Ovary (tissue), 10 donors: Measurements from ENCODE around the gene RALB. TPM values are rescaled to one million over a fixed set of nuclear protein-coding genes. Genes with fewer than 3 reads are reported as not detected.

ENCODE experiments used
- DNase-seq, 5 donors: peaks; one replicate each; pipeline ENCODE4 v3.0.0-alpha.2; 2019 to 2020
- H3K27ac ChIP-seq, 2 donors: fragments of 200-600 bp; one replicate each; pipeline versions ENCODE4 v1.5.1 to v1.8.0; 2019 to 2022
- H3K27me3 ChIP-seq: fragments of 200-600 bp; one replicate; pipeline ENCODE4 v1.8.0; 2022
- H3K36me3 ChIP-seq: fragments of 200-600 bp; sonication (generic); one replicate; pipeline ENCODE4 v1.5.1; 2019
- H3K4me1 ChIP-seq: one replicate; pipeline ENCODE4 v1.8.1; 2013; ENCODE audit warnings: mild to moderate bottlenecking, moderate library complexity; ENCODE audit not compliant: insufficient read depth
- H3K4me3 ChIP-seq: fragments of 200-600 bp; sonication (generic); one replicate; pipeline ENCODE4 v1.5.1; 2017
- H3K9me3 ChIP-seq, 2 donors: fragments of 200-600 bp in 1 of 2; sonication (generic) in 1 of 2; one replicate each; pipeline versions ENCODE4 v1.5.1 to v1.8.1; 2013 to 2019; ENCODE audit warnings: mild to moderate bottlenecking in 1 of 2, moderate library complexity in 1 of 2
- EP300 ChIP-seq: sonication (generic); formaldehyde crosslinking; IDR thresholded peaks from one replicate; pipeline ENCODE4 v1.6.1; 2017; ENCODE audit warnings: antibody characterized with exemption
- POLR2A ChIP-seq: fragments of 450-650 bp; IDR thresholded peaks from one replicate; pipeline ENCODE4 v1.6.1; 2017; ENCODE audit warnings: antibody characterized with exemption, mild to moderate bottlenecking, moderate library complexity
- WGBS, 3 donors: extraction: QIAGEN DNeasy Blood & Tissue Kit in 1 of 3; methylation state at CpG; one replicate each; pipeline versions ENCODE4 v1.1.5 to v1.1.7; 2013 to 2017; 5-methylcytosine and 5-hydroxymethylcytosine counted together
- intact Hi-C, 4 donors: fragments of 100-400 bp; cut with DNase I; formaldehyde crosslinking; loops; one replicate each; pipeline versions ENCODE4 v1.11.0 to v1.15.1; 2022 to 2023
- long read RNA-seq, 3 donors: library from polyadenylated mRNA in 2 of 3; unstranded in 2 of 3; transcript quantifications; one replicate each; pipeline ENCODE4 v2.0.0 and lab custom pipeline, GENCODE V29; 2021 to 2026
- polyA plus RNA-seq, 2 donors: library from polyadenylated mRNA; stranded (reverse); fragments of 200-250 nt in 1 of 2; fragments of 350-450 nt in 1 of 2; fragmentation: Illumina TruSeq in 1 of 2; extraction: RNeasy Lipid Tissue Mini Kit (QIAGEN cat#74804) in 1 of 2; gene quantifications; one replicate each; pipeline ENCODE4 v1.2.3, GENCODE V29; 2013 to 2014
- total RNA-seq, 7 donors: library from RNA; depleted of rRNA in 2 of 7; stranded (reverse); fragments of >200 nt in 2 of 7; fragmentation: NEBNext Ultra II Directional in 3 of 7; extraction: Animal tissue kit (Norgen Biotek cat#: 25700) in 3 of 7; gene quantifications; one replicate each; pipeline versions ENCODE4 v1.1.0 to v1.2.4, GENCODE V29; 2016 to 2023
- TF ChIP-seq, protein P1 (sequence below), 3 donors: fragments of 450-650 bp in 2 of 3; fragments of 200-600 bp in 1 of 3; IDR thresholded peaks; one replicate each; pipeline versions ENCODE4 v1.5.1 to v1.8.0; 2016 to 2022; ENCODE audit warnings: antibody characterized with exemption in 3 of 3, mild to moderate bottlenecking in 1 of 3
- donor health status: DM: no; HTN: no; CAD: no; lungs with moderate emphysema.
- donor health status: DM: no; HTN: no; CAD: no.
- donor health status: Bipolar disorder and iron deficiency.
- donor health status: DM: yes; HTN: yes; CAD: no.
- donor health status: DM: no; HTN: no; CAD: no.
- donor health status: DM: yes; HTN: yes; CAD: no.

The RALB gene, protein sequence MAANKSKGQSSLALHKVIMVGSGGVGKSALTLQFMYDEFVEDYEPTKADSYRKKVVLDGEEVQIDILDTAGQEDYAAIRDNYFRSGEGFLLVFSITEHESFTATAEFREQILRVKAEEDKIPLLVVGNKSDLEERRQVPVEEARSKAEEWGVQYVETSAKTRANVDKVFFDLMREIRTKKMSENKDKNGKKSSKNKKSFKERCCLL
- total RNA-seq (10 to 100 TPM; 18.2 to 41.2 (median 32.5) TPM), polyA plus RNA-seq (10 to 100 TPM; 45.1 to 92.7 TPM)
- long read RNA-seq, donor 1, transcript RALB-203 (5 exons, 1,252 nt): minor isoform, 37 of 122 reads
- long read RNA-seq, donor 1, transcript RALB-201 (5 exons, 2,344 nt): major isoform, 59 of 122 reads
- long read RNA-seq, donor 1, partial matches to known transcripts: 20 of 122 reads
- long read RNA-seq, donor 1, other reads (novel, unspliced or antisense): 6 of 122 reads
- long read RNA-seq, donor 2, transcript RALB-203 (5 exons, 1,252 nt): minor isoform, 8 of 49 reads
- long read RNA-seq, donor 2, transcript RALB-201 (5 exons, 2,344 nt): major isoform, 19 of 49 reads
- long read RNA-seq, donor 2, partial matches to known transcripts: 22 of 49 reads
- long read RNA-seq, donor 2, other reads (novel, unspliced or antisense): 0 of 49 reads
- long read RNA-seq, donor 3, transcript RALB-201 (5 exons, 2,344 nt): major isoform, 78 of 138 reads
- long read RNA-seq, donor 3, transcript RALB-203 (5 exons, 1,252 nt): minor isoform, 48 of 138 reads
- long read RNA-seq, donor 3, partial matches to known transcripts: 4 of 138 reads
- long read RNA-seq, donor 3, other reads (novel, unspliced or antisense): 8 of 138 reads

DNA sequence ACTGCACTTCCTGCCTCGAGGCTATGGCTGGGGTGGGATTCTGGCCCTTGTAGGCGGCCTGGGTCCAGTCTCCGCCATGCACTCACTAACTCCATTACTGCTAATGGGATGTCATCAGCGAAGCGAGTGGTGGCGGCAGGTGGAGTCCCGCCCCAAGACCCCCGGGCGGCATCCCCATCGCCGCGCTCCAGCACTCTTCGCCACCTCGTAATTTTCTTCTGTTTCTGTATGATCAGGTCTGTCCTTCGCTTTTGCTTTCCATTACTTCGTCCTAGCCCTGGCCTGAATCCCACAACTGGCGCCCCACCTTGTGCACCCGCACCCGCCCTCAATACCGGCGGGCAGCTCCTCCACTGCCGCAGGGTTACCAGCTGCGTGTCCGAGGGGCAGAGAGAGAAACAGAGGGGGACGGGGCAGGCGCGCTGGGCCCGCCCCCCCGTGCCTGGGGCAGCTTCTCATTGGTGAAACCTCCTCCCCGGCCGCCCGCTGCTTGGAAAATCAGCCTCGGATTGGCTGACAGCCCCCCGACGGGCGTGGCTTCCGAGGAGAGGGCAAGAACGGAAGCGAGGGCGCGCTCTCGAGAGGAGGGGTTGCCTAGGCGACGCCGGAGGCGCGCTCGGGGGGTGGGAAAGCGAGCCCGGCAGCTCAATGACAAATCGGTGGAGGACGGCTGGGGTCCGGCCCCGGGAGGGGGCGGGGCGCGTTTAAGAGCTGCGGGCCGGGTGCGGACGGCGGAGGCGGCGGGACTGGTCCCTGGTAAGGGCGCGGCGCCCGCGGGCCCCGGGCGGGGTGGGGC, at the start of gene RALB:
TSS of gene RALB (plus strand) at position 628 of the 796 bp plus-strand sequence. CDS start 25,813 bp downstream, outside the sequence.
- intact Hi-C loops: loop anchor here in 2 of 4 donors (1.0 to 10.0 kb wide), 3 partner anchors 28 to 65 kb away; no protein-coding TSS in a partner anchor
- Histone ChIP-seq H3K4me3 (peak within 1 kb of the TSS; percentile 76), H3K27ac (peak within 1 kb of the TSS; percentile 82 to 97), H3K4me1 (peaks cover 2% of the 10 kb centered on the region), H3K36me3 (no peaks in the 10 kb centered on the region), H3K27me3 (no peaks in the 10 kb centered on the region), H3K9me3 (no peaks in the 10 kb centered on the region)
- TF ChIP-seq POLR2A (peak; percentile 21), EP300 (no peak)
- TF ChIP-seq, protein P1, sequence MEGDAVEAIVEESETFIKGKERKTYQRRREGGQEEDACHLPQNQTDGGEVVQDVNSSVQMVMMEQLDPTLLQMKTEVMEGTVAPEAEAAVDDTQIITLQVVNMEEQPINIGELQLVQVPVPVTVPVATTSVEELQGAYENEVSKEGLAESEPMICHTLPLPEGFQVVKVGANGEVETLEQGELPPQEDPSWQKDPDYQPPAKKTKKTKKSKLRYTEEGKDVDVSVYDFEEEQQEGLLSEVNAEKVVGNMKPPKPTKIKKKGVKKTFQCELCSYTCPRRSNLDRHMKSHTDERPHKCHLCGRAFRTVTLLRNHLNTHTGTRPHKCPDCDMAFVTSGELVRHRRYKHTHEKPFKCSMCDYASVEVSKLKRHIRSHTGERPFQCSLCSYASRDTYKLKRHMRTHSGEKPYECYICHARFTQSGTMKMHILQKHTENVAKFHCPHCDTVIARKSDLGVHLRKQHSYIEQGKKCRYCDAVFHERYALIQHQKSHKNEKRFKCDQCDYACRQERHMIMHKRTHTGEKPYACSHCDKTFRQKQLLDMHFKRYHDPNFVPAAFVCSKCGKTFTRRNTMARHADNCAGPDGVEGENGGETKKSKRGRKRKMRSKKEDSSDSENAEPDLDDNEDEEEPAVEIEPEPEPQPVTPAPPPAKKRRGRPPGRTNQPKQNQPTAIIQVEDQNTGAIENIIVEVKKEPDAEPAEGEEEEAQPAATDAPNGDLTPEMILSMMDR (IDR thresholded peaks at IDR 0.05): no peak
- DNase-seq: peak; percentile 99 to 100 (median 99)
- WGBS, 3 donors: 0 to 1% (median 1%) methylated on average over 46 to 71 of the region's 71 CpGs

DNA sequence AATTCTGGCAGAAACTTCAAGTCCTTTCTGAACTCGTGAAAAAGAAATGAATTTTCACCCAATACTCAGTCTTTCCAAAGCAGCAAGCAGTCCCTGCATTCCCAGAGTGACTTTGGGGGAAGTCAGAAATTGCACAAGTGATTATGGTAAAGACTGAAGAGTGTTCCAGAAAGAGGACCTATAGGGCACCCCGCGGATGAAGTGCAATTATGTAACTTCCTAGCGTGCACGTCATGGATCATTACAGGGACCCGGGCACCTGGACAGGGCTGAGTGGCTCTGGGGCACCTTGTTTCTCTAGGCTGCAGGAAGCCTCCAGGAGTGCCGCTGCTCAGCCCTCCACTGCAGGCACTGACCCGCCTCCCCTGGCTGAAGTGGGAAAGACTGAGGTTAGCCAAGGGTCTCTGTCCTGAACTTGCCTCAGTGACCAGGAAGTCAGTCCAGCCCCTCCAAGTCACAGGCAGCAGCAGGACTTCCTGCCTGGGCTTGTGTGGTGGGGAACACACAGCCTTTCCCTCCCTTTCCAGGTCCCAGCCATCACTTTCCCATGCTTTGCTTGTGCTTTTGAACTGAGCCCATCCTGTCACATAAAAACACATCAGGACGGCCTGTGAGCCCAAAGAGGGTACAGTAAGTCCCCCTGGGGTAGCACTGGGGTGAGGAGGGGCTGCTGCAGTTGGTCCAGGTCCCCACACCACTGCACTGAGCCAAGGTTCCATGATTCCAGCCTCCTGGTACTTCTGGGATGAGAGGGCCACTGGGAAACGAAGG, 49.2 kb upstream of the RALB start:
- 66 to 71% (median 66%) methylated on average over 10 of the region's 10 CpGs for WGBS, 3 donors
- H3K27me3 ChIP-seq: no peaks in the 10 kb centered on the region
- intact Hi-C loops: no loop called here
- no peak for DNase-seq
- H3K4me3 ChIP-seq: no peak overlapping the region
- H3K9me3 ChIP-seq: no peaks in the 10 kb centered on the region
- no peak overlapping the region for H3K27ac ChIP-seq
- TF ChIP-seq POLR2A (no peak), EP300 (no peak)
- TF ChIP-seq, protein P1 (IDR thresholded peaks at IDR 0.05): no peak
- H3K36me3 ChIP-seq: no peaks in the 10 kb centered on the region
- no peaks in the 10 kb centered on the region for H3K4me1 ChIP-seq

DNA sequence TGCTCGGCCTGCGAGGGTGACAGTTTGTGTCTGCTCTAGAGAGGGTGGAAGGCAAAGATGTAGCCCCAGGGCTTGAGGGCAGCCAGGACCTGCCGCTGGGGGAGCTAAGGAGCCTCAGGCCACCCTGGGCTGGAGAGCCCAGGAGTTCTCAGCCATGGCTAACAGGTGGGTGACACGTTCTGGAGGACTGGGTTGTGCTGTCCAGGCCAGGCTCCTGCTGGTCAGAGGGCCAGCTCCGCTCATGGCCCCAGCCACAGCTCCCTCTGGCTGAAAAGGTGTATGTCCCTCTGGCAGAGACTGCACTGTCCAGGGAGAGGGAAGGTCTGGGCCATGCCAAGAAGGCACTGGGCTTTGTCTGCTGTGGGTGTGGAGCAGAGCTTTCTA, 48.6 kb upstream of the RALB start:
- DNase-seq: no peak

More for the DNA sequence above, 48.6 kb upstream of the RALB start:
- TF ChIP-seq EP300: no peak
- TF ChIP-seq, protein P1 (IDR thresholded peaks at IDR 0.05): no peak
- TF ChIP-seq POLR2A: no peak
- Histone ChIP-seq H3K36me3 (no peaks in the 10 kb centered on the region), H3K4me3 (no peak overlapping the region), H3K27ac (no peak overlapping the region), H3K4me1 (no peaks in the 10 kb centered on the region), H3K27me3 (no peaks in the 10 kb centered on the region), H3K9me3 (no peaks in the 10 kb centered on the region)
- intact Hi-C loops: no loop called here
- 78 to 87% (median 87%) methylated on average over 5 of the region's 5 CpGs for WGBS, 3 donors
